Measurements from ENCODE around the gene SPINK13.
"Not testable (repeated sequence)": the region's sequence is repeated elsewhere in the genome, so short reads cannot be mapped to it uniquely, and the experiment has no call there.

Gene SPINK13

GRCh38 chr5:148312153-148312552 lies 43.6 kb downstream of the SPINK13 start, which contains the start of gene SPINK7:
Gene SPINK7, plus strand, starts transcription at chr5:148312423. Its CDS starts 61 bp downstream, at chr5:148312484.
- Histone ChIP-seq H3K9me2 (replicated peaks; ENCODE audit: control insufficient read depth, low read length) (no peaks in the 10 kb centered on the region), H3K36me3 (ENCODE audit: control insufficient read depth, low read length) (no peaks in the 10 kb centered on the region), H3F3A (ENCODE audit: control insufficient read depth, insufficient read depth) (no peaks in the 10 kb centered on the region), H3K4me1 (ENCODE audit: control insufficient read depth, low read length) (no peaks in the 10 kb centered on the region), H3K27ac (ENCODE audit: low read depth, low read length) (no peak within 1 kb of the TSS), H3K9me3 (ENCODE audit: control insufficient read depth, insufficient read depth, low read length) (no peaks in the 10 kb centered on the region), H4K20me1 (ENCODE audit: control insufficient read depth, insufficient read depth, low read depth, low read length) (no peaks in the 10 kb centered on the region), H3K4me3 (ENCODE audit: low read length) (no peak within 1 kb of the TSS), H3K4me2 (ENCODE audit: low read length) (no peak within 1 kb of the TSS), H3K27me3 (ENCODE audit: control insufficient read depth, low read length) (no peaks in the 10 kb centered on the region), H3K79me2 (ENCODE audit: control insufficient read depth, low read length) (no peaks in the 10 kb centered on the region)
- TF ChIP-seq CTCF (IDR thresholded peaks at IDR 0.05; ENCODE audit: low read depth, low read length, poor library complexity, severe bottlenecking) (no peak), EZH2phosphoT487 (IDR thresholded peaks at IDR 0.05; ENCODE audit: borderline replicate concordance, low read length) (no peak)

DNA sequence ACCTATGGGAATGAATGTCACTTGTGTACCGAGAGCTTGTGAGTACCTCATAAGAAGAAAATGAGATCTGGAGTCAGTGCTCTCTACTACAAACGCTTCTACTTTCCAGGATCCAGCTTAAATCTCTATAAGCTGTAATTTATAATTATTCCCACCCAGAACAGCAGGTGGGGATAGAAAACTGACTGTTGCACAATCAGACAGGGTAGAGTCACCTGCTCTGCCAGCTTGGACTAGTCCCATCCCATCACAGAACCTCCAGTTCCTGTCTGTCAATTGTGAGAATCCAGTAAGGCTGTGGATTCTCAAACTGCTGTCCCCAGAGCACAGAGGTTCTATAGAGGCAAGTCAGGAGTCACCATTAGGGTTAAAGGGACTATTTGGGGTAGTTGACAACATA lies 45.6 kb downstream of the SPINK13 start:
- H3K79me2 ChIP-seq (ENCODE audit: control insufficient read depth, low read length) = no peaks in the 10 kb centered on the region
- no peaks in the 10 kb centered on the region for H4K20me1 ChIP-seq (ENCODE audit: control insufficient read depth, insufficient read depth, low read depth, low read length)
- TF ChIP-seq EZH2phosphoT487 (IDR thresholded peaks at IDR 0.05; ENCODE audit: borderline replicate concordance, low read length) (no peak), CTCF (IDR thresholded peaks at IDR 0.05; ENCODE audit: low read depth, low read length, poor library complexity, severe bottlenecking) (no peak)
- no peak overlapping the region for H3K4me2 ChIP-seq (ENCODE audit: low read length)
- H3K27me3 ChIP-seq (ENCODE audit: control insufficient read depth, low read length) = no peaks in the 10 kb centered on the region
- no peaks in the 10 kb centered on the region for H3K36me3 ChIP-seq (ENCODE audit: control insufficient read depth, low read length)
- no peaks in the 10 kb centered on the region for H3F3A ChIP-seq (ENCODE audit: control insufficient read depth, insufficient read depth)
- no peak overlapping the region for H3K4me3 ChIP-seq (ENCODE audit: low read length)
- H3K27ac ChIP-seq (ENCODE audit: low read depth, low read length) = no peak overlapping the region
- no peaks in the 10 kb centered on the region for H3K9me3 ChIP-seq (ENCODE audit: control insufficient read depth, insufficient read depth, low read length)
- H3K9me2 ChIP-seq (replicated peaks; ENCODE audit: control insufficient read depth, low read length) = no peaks in the 10 kb centered on the region
- H3K4me1 ChIP-seq (ENCODE audit: control insufficient read depth, low read length) = no peaks in the 10 kb centered on the region

- Histone ChIP-seq H3K9me2 (replicated peaks; ENCODE audit: control insufficient read depth, low read length) (no peaks in the 10 kb centered on the region), H3K9me3 (ENCODE audit: control insufficient read depth, insufficient read depth, low read length) (no peaks in the 10 kb centered on the region), H3K27ac (ENCODE audit: low read depth, low read length) (no peak overlapping the region), H3K4me1 (ENCODE audit: control insufficient read depth, low read length) (no peaks in the 10 kb centered on the region), H4K20me1 (ENCODE audit: control insufficient read depth, insufficient read depth, low read depth, low read length) (no peaks in the 10 kb centered on the region), H3K27me3 (ENCODE audit: control insufficient read depth, low read length) (no peaks in the 10 kb centered on the region), H3F3A (ENCODE audit: control insufficient read depth, insufficient read depth) (no peaks in the 10 kb centered on the region), H3K4me3 (ENCODE audit: low read length) (no peak overlapping the region), H3K36me3 (ENCODE audit: control insufficient read depth, low read length) (no peaks in the 10 kb centered on the region), H3K4me2 (ENCODE audit: low read length) (no peak overlapping the region), H3K79me2 (ENCODE audit: control insufficient read depth, low read length) (no peaks in the 10 kb centered on the region)
- TF ChIP-seq CTCF (IDR thresholded peaks at IDR 0.05; ENCODE audit: low read depth, low read length, poor library complexity, severe bottlenecking) (no peak), EZH2phosphoT487 (IDR thresholded peaks at IDR 0.05; ENCODE audit: borderline replicate concordance, low read length) (no peak)
Measured at GRCh38 chr5:148314731-148315130, 46.1 kb downstream of the SPINK13 start.

- not testable (repeated sequence) for H3K4me3 ChIP-seq (ENCODE audit: low read length); H3K4me2 ChIP-seq (ENCODE audit: low read length); H3K4me1 ChIP-seq (ENCODE audit: control insufficient read depth, low read length); H3K36me3 ChIP-seq (ENCODE audit: control insufficient read depth, low read length); H3K9me2 ChIP-seq (replicated peaks; ENCODE audit: control insufficient read depth, low read length); H3K27me3 ChIP-seq (ENCODE audit: control insufficient read depth, low read length); H3K27ac ChIP-seq (ENCODE audit: low read depth, low read length); H3F3A ChIP-seq (ENCODE audit: control insufficient read depth, insufficient read depth); H4K20me1 ChIP-seq (ENCODE audit: control insufficient read depth, insufficient read depth, low read depth, low read length); H3K79me2 ChIP-seq (ENCODE audit: control insufficient read depth, low read length); H3K9me3 ChIP-seq (ENCODE audit: control insufficient read depth, insufficient read depth, low read length)
Measured at GRCh38 chr5:148320011-148320963, 51.7 kb downstream of the SPINK13 start.
